GM19438 (cell line): ENCODE data around the gene ERC1.
"Not testable (repeated sequence)": the region's sequence is repeated elsewhere in the genome, so short reads cannot be mapped to it uniquely, and the experiment has no call there.

Experiments used
- ATAC-seq: cut with Tn5 transposase; IDR thresholded peaks from one replicate; pipeline ENCODE4 v1.9.1; 2021; ENCODE audit warnings: low read depth; ENCODE audit not compliant: unreplicated experiment

ERC1 gene

GRCh38 chr12:1341270-1341669 lies 350.2 kb downstream of the ERC1 start:
- not testable (repeated sequence) for ATAC-seq

DNA sequence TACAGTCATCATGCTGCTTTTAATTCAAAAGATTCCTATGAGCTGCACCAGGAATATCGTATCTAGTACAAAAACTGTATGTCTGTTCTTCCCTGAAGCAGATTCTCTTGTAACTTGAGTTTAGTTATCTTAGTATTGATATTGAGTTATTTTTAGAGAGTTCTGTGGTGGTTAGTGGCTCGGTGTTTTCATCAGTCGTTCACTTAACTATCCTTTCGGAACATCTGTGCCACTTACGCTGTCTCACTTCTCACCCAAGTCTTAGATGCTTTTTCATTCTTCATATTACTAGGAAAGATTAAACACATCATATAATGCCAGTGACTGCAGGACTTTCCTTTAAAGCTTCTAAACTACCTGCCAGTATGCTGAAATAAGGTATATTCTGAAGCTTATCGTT lies 352.4 kb downstream of the ERC1 start:
- no peak for ATAC-seq

- ATAC-seq = no peak
Measured at GRCh38 chr12:1344245-1344644, 353.2 kb downstream of the ERC1 start.

DNA sequence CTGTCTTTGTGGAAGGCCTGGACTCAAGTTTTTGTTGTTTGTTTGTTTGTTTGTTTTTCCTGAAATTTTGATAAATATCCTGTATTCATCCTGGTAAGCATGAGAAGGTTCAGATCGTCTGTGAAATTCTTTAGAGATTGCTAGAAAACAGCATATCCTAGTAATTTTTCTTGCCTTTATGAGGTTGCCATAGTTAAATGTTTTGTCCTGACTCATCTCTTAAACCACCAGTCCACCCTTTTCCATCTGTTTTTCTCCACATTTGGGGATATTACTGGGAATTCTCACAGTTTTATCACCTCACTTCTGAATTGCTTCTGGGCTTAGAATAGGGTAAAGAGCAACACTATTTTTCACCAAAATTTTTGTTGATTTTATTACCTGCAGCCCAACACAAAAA lies 355.1 kb downstream of the ERC1 start:
- no peak for ATAC-seq

GRCh38 chr12:1347294-1347693 lies 356.3 kb downstream of the ERC1 start:
- no peak for ATAC-seq

GRCh38 chr12:1348606-1349005 lies 357.6 kb downstream of the ERC1 start:
- ATAC-seq = no peak

DNA sequence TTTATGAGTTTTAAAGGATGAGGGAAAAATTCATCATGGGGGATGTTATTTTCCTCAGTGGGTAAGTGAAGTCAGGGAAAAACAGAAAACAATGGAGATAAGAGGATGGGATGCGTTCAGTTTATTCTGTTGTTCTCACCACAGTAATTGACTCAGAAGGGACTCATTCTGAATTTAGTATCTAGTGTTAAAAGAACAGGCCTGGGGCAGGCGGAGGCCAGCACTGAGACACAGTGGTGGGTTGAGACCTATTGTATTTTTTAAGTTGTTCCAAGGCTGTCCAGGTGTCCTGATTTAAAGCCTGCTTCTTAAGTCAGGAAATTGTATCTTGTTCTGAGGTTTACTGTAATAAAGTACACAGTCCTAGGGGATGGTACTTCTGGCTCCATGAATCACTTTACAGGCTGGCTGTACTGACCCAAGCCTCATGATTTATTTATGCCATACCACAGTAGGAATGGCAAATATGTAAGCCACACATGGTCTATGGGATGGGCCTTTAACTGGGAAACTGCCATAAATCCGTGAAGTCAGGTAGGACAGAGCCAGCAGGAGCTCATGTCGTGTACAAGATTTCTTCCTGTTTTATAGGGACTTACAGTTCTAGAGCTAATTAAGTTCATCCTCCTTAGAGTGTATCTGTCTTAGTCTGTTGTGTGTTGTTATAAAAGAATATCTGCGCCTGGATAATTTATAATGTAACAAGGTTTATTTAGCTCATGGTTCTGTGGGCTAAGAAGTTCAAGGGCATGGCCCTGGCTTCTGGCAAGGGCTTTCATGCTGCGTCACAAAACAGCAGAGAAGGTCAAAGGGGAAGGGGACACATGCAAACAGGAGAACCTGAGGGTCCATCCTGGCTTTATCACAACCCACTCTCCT lies 359.3 kb downstream of the ERC1 start:
- no peak for ATAC-seq

DNA sequence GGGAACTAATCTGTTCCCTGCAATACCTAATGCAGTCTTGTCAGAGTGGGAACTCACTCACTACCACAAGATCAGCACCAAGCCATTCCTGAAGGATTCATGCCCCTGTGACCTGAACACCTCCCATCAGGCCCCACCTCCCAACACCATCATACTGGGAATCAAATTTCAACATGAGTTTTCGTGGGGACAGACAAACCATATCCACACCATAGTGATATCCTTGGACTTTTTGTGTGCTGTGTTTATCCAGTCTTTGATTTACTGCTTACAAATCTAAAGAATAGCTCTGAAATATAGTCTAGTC lies 359.9 kb downstream of the ERC1 start:
- ATAC-seq = no peak

- no peak for ATAC-seq
Measured at GRCh38 chr12:1351926-1352325, 360.9 kb downstream of the ERC1 start.

- ATAC-seq = no peak
Measured at GRCh38 chr12:1353451-1353850, 362.4 kb downstream of the ERC1 start.

DNA sequence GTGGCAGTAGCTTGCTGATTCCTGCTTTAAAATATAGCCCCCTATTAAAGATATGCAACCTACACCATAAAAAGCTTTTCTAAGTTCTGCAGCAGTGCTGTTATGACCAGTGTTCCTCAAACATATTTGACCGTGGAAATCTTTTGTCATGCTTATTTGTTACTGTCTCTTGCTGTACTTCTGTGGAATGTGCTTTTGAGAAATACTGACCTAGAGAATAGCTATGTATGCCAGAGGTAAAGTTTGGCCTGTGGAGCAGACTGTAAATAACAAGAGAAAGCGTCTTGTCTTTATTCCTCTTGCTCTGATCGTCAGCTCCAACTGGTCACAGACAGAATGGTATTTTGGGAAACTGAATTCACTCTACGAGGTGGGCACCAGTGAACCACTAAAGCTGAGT lies 364.4 kb downstream of the ERC1 start:
- ATAC-seq = no peak

DNA sequence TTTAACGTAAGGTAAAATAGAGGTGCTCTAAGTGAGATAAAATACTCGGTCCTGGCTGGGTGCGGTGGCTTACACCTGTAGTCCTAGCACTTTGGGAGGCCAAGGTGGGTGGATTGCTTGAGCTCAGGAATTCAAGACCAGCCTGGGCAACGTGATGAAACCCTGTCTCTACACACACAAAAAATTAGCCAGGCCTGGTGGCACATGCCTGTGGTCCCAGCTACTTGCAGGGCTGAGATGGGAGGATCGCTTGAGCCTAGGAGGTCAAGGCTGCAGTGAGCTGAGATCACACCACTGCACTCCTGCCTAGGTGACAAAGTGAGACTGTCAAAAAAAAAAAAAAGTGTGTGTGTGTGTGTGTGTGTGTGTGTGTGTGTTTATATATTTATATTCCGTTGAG lies 364.8 kb downstream of the ERC1 start:
- ATAC-seq = not testable (repeated sequence)

DNA sequence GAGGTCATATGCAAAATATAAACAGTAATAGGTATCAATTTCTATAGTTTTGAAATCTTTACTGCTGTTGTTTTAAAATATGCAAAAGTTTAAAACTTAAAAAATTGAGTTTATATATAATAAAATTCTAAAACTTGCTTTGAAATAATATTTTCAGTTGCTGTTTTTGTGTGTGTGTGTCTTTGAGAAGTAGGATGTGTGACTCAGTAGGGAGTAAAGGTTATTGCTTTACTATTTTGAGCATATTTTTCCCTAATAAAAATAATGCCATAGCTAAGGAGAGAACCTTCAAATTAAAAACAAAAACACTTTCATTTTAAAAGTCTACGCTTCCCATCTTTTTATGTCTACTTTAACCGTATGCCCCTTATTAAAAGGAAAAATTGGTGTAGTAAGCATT lies 365.3 kb downstream of the ERC1 start:
- ATAC-seq = no peak

GRCh38 chr12:1357171-1357570 lies 366.1 kb downstream of the ERC1 start:
- ATAC-seq = no peak

GRCh38 chr12:1357711-1358110 lies 366.7 kb downstream of the ERC1 start:
- no peak for ATAC-seq

GRCh38 chr12:1360441-1361210 lies 369.6 kb downstream of the ERC1 start:
- ATAC-seq = no peak

DNA sequence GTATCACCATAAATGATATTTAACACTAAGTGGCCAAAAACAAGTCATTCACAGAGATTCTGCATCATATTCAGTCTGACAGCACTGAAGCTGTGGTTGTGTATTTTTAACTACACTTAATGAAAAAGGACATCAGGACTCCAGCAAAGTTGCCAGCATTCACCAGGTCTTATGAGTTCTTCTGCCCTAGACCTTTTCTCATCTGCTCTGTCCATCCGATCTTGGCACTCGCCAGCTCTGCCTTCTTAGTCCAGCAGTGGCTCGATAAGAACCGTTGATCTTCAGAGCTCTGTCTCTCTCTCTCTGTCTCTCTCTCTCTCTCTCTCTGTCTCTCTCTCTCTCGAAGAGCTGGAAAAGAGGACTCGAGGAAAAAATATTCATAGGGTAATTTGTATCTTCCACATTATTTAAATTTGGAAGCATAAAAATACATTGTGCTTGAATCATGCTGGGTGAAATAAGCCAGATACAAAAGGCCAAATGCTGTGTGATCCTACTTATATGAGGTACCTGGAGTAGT lies 371.2 kb downstream of the ERC1 start:
- no peak for ATAC-seq

GRCh38 chr12:1365703-1366102 lies 374.7 kb downstream of the ERC1 start:
- ATAC-seq = no peak

- no peak for ATAC-seq
Measured at GRCh38 chr12:1367331-1368291, 376.6 kb downstream of the ERC1 start.

DNA sequence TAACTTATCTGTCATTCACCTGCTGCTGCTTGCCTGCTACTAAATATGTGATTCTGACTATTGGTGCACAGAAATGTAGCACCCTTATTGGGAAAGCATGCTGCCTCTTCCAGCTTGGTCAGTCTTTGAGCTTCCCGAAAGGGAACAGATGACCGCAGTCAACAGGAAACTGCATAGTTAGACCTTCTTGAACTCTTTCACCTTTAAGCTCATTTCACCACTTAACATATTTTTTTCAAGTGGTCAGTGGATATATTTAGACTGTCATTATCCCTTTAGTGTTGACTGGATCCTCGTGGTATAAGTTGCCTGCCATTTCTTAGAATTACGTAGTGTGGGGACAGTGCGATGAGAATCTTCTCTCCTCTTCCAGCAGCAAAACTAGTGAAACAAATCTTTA lies 378.4 kb downstream of the ERC1 start:
- ATAC-seq = no peak
